HepG2 (cell line): ENCODE data around the gene TAF1C. TPM values are rescaled to one million over a fixed set of nuclear protein-coding genes. Genes with fewer than 3 reads are reported as not detected.

Experiments
- CBX1 ChIP-seq: IDR thresholded peaks from one replicate; pipeline ENCODE4 v1.6.1; 2016; ENCODE audit warnings: antibody characterized with exemption, low read depth
- DDIT3 ChIP-seq: sonication (generic); formaldehyde crosslinking; IDR thresholded peaks from 2 replicates; pipeline ENCODE4 v1.4.0; 2020; ENCODE audit warnings: mild to moderate bottlenecking, missing genetic modification reagents
- E2F2 ChIP-seq: sonication (generic); formaldehyde crosslinking; IDR thresholded peaks from 2 replicates; pipeline ENCODE4 v1.4.0; 2020; ENCODE audit warnings: missing genetic modification reagents, borderline replicate concordance
- FOXP1 ChIP-seq, 2 experiments: fragments of 450-650 bp in 1 of 2; IDR thresholded peaks; 2 replicates each; pipeline ENCODE4 v1.6.1; 2017 to 2018; ENCODE audit warnings: antibody characterized with exemption in 1 of 2
- HINFP ChIP-seq: sonication (generic); formaldehyde crosslinking; IDR thresholded peaks from 2 replicates; pipeline ENCODE4 v1.4.0; 2020; ENCODE audit warnings: low read depth, mild to moderate bottlenecking, missing genetic modification reagents
- LCORL ChIP-seq, 2 experiments: fragments of 450-650 bp in 1 of 2; sonication (generic) in 1 of 2; formaldehyde crosslinking in 1 of 2; IDR thresholded peaks; 2 replicates each; pipeline versions ENCODE4 v1.5.0 to v1.6.1; 2017 to 2020; ENCODE audit warnings: antibody characterized with exemption in 1 of 2, missing genetic modification reagents in 1 of 2
- MAZ ChIP-seq, 2 experiments: sonication (generic) in 1 of 2; formaldehyde crosslinking in 1 of 2; IDR thresholded peaks; 2 replicates each; pipeline versions ENCODE4 v1.5.0 to v1.6.1; 2012 to 2020; ENCODE audit warnings: low read depth in 2 of 2, mild to moderate bottlenecking in 2 of 2, borderline replicate concordance in 1 of 2, improper control_type of control experiment in 1 of 2, low read length in 1 of 2, missing genetic modification reagents in 1 of 2, moderate library complexity in 1 of 2
- PATZ1 ChIP-seq: sonication (generic); formaldehyde crosslinking; IDR thresholded peaks from 2 replicates; pipeline ENCODE4 v1.4.0; 2020; ENCODE audit warnings: missing genetic modification reagents
- PHF20 ChIP-seq: sonication (generic); formaldehyde crosslinking; IDR thresholded peaks from 2 replicates; pipeline ENCODE4 v1.5.0; 2020; ENCODE audit warnings: mild to moderate bottlenecking, missing genetic modification reagents
- RBM22 ChIP-seq: fragments of 200-400 bp; formaldehyde crosslinking; optimal IDR thresholded peaks from 2 replicates; pipeline ENCODE3; 2017; ENCODE audit warnings: mild to moderate bottlenecking, low read length, moderate library complexity
- RFXANK ChIP-seq: IDR thresholded peaks from 2 replicates; pipeline ENCODE4 v1.6.1; 2016
- SIX1 ChIP-seq: sonication (generic); formaldehyde crosslinking; IDR thresholded peaks from 2 replicates; pipeline ENCODE4 v1.4.0; 2020; ENCODE audit warnings: missing genetic modification reagents, borderline replicate concordance
- SOX13 ChIP-seq, 3 experiments: fragments of 450-650 bp in 1 of 3; sonication (generic) in 1 of 3; formaldehyde crosslinking in 1 of 3; IDR thresholded peaks in 2 of 3; conservative IDR thresholded peaks in 1 of 3; 2 replicates each; pipeline versions ENCODE4 v1.5.0 to v1.6.1; 2016 to 2020; ENCODE audit warnings: antibody characterized with exemption in 1 of 3, mild to moderate bottlenecking in 1 of 3, missing compliant biosample characterization in 1 of 3, missing genetic modification reagents in 1 of 3, moderate library complexity in 1 of 3
- XRCC5 ChIP-seq: fragments of 200-400 bp; formaldehyde crosslinking; optimal IDR thresholded peaks from 2 replicates; pipeline ENCODE3; 2017; ENCODE audit warnings: mild to moderate bottlenecking, low read length
- ZNF18 ChIP-seq: sonication (generic); formaldehyde crosslinking; IDR thresholded peaks from 2 replicates; pipeline ENCODE4 v1.8.0; 2022; ENCODE audit warnings: mild to moderate bottlenecking, missing genetic modification reagents; ENCODE audit not compliant: insufficient replicate concordance
- ZNF230 ChIP-seq: sonication (generic); formaldehyde crosslinking; IDR thresholded peaks from 2 replicates; pipeline ENCODE4 v1.4.0; 2020; ENCODE audit warnings: mild to moderate bottlenecking, missing genetic modification reagents
- ZNF354B ChIP-seq: sonication (generic); formaldehyde crosslinking; IDR thresholded peaks from 2 replicates; pipeline ENCODE4 v1.8.0; 2022; ENCODE audit warnings: mild to moderate bottlenecking, missing genetic modification reagents
- ZNF550 ChIP-seq: sonication (generic); formaldehyde crosslinking; IDR thresholded peaks from 2 replicates; pipeline ENCODE4 v1.4.0; 2020; ENCODE audit warnings: mild to moderate bottlenecking, missing genetic modification reagents, borderline replicate concordance
- ZNF552 ChIP-seq: sonication (generic); formaldehyde crosslinking; IDR thresholded peaks from 2 replicates; pipeline ENCODE4 v1.9.0; 2022; ENCODE audit warnings: missing genetic modification reagents, mild to moderate bottlenecking, borderline replicate concordance
- ZNF589 ChIP-seq: sonication (generic); formaldehyde crosslinking; conservative IDR thresholded peaks from 2 replicates; pipeline ENCODE4 v1.8.0; 2022; ENCODE audit warnings: mild to moderate bottlenecking, moderate library complexity, missing genetic modification reagents
- ZNF615 ChIP-seq: sonication (generic); formaldehyde crosslinking; IDR thresholded peaks from 2 replicates; pipeline ENCODE4 v1.5.0; 2020; ENCODE audit warnings: mild to moderate bottlenecking, missing genetic modification reagents, borderline replicate concordance
- polyA plus RNA-seq, 8 experiments: library from polyadenylated mRNA; depleted of rRNA in 3 of 8; stranded (reverse) in 7 of 8; unstranded in 1 of 8; fragments of >200 nt; fragmentation: Illumina TruSeq in 4 of 8; extraction: Trizol in 4 of 8; gene quantifications; 2 replicates each; pipeline versions ENCODE4 v1.2.1 to v1.2.3, GENCODE V29; 2011 to 2016; ENCODE audit warnings: low read depth in 4 of 8, missing spikeins in 1 of 8, mixed read lengths in 1 of 8; ENCODE audit not compliant: insufficient read depth in 1 of 8
- total RNA-seq, 5 experiments: library from RNA; depleted of rRNA; stranded (reverse); fragments of >200 nt; fragmentation: Illumina TruSeq; extraction: Trizol; gene quantifications; 2 replicates each; pipeline ENCODE4 v1.2.3, GENCODE V29; 2016; ENCODE audit warnings: low read depth in 1 of 5

Gene TAF1C
- total and polyA plus RNA-seq, 2 of the 13 experiments (the other 11 are each of a cell fraction or from before 2014, with no cell fraction given): 15.6 to 20.8 TPM

- TF ChIP-seq HINFP (CRISPR knock-in tag) (peak; percentile 76; the same call in 1 of the 2 replicates), PHF20 (CRISPR knock-in tag) (no peak), ZNF589 (CRISPR knock-in tag) (0 out of 2 replicates have a peak, but pooled peaks have one; percentile 51), RFXANK (CRISPR knock-in tag) (no peak), SOX13 (IDR thresholded peaks at IDR 0.05) (no peak), SOX13 (CRISPR knock-in tag; conservative IDR thresholded peaks at IDR 0.05 in 1 of 2, IDR thresholded peaks at IDR 0.05 in 1 of 2) (peak in 1 of 2 experiments; percentile 31; a peak in 1 of 4 replicates), PATZ1 (CRISPR knock-in tag) (peak; percentile 52; the same call in 1 of the 2 replicates), FOXP1 (IDR thresholded peaks at IDR 0.05) (no peak), FOXP1 (CRISPR knock-in tag; IDR thresholded peaks at IDR 0.05) (no peak), ZNF230 (no peak), CBX1 (no peak), LCORL (IDR thresholded peaks at IDR 0.05) (no peak), LCORL (CRISPR knock-in tag; IDR thresholded peaks at IDR 0.05) (no peak), ZNF615 (CRISPR knock-in tag) (no peak), RBM22 (no peak), ZNF550 (CRISPR knock-in tag) (no peak), ZNF18 (no peak), E2F2 (CRISPR knock-in tag) (no peak), SIX1 (CRISPR knock-in tag) (no peak), DDIT3 (no peak), ZNF354B (CRISPR knock-in tag) (no peak), ZNF552 (CRISPR knock-in tag) (no peak), XRCC5 (peak; percentile 91), MAZ (IDR thresholded peaks at IDR 0.05; ENCODE audit: borderline replicate concordance, low read depth, low read length) (no peak), MAZ (CRISPR knock-in tag; IDR thresholded peaks at IDR 0.05; ENCODE audit: low read depth) (peak; percentile 55; the same call in 1 of the 2 replicates)
These were observed 45.6 kb downstream of the TAF1C start (continued) for GRCh38 chr16:84141143-84141670.
